ENCODE data around the gene FAM83G.
"Not testable (repeated sequence)": the region's sequence is repeated elsewhere in the genome, so short reads cannot be mapped to it uniquely, and the experiment has no call there.

FAM83G gene

DNA sequence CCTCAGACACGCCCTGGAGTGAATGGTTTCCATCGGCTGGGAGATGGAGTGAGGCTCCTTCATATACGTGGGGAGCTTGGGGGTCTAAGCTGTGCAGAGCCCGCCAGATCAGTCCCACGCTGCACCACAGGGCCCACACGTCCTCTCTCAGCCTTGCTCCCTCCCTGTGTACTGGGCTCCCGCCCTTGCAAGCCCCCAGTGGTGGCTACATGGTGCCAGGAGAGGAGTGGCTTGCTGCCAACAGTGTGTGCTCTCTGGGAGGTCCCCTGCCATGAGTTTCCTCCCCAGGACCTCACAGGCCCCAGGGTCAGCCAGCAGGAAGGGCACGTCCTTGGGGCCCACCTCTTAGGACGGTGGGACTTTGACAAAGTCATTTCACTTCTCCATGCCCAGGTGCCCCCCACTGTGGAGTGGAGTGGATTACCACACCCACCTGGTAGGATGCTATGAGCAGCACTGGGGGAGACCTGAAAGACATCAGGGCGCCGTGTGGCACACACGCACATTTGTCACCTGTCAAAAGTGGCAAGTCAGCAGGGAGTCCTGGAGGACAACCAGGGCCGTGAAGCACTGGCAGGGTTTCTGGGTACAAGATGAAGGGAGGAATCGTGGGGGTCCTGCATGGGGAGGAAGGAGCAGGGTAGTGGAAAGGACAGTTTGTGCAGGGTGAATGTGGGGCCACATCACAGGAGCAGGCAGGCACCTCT lies 38.9 kb downstream of the FAM83G start:
- DNase-seq = no peak

DNA sequence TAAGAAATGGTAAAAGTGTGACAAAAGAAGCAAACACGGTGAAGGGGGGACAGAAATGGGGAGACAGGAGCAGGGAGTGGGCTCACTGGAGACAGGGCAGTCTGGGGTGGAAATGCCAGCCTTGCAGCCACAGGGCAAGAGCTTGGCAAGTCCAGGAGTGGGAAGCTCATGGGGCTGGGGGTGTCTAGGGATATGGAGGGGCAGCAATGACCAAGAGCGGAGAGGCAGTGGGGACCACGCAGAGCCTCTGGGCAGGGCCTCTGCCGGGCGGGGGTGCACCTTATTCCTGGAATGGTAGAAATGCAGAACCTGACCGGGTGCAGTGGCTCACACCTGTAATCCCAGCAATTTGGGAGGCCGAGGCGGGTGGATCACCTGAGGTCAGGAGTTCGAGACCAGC lies 40.0 kb downstream of the FAM83G start:
- DNase-seq = no peak

DNA sequence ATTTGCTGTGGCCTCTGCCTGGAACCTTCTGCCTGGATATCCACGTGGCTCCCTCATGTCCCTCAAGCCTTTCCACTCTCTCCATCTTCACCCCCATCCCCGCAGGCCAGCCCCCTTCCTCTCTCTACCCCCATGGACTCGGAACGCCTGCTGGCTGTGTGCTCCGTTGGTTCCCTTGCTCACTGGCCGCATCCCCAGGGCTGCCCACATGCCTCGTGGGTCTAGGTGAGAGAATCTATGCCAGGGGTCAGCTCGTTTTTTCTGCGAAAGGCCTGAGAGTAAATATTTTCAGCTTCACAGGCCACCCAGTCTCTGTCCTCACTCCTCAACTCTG lies 40.6 kb downstream of the FAM83G start:
- DNase-seq = no peak

DNA sequence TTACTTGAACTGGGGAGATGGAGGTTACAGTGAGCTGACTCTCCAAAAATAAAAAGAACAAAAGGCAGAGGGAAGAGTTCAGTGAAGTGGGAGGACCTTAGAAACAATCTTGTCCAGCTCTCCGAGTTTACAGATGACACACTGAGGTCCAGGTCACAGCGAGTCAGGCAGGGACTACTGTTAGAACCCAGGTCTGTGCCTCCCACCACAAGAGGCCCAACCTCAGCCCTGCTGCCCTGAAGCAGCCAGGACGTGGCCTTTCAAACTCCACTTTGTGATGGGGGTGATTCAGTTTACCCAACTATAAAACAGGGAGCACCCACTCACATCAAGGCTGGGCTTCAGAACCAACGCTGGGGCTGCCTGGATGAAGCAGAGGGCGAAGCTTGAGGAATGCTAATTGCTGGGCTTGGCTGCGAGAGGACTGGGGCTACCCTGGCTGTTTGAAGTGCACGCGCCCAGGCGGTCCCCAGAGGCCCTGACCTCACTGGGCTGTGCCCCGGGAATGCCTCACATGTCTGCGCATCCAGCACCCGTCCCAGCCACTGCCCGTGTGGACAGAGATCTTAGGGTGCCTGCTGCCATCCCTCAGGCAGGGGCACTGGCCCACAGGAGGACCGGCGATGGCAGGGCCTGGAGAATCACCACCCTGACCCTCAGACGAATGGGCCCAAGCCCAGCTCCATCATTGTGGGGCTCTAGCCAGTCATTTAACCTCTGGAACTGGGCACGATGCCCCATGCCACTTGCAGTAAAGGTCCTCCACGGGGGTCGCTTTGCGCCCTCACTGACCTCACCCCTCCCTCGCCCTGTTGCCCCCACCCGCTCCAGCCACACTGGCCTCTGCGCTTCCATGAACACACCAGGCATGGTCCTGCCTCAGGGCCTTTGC lies 41.2 kb downstream of the FAM83G start:
- DNase-seq = no peak

DNA sequence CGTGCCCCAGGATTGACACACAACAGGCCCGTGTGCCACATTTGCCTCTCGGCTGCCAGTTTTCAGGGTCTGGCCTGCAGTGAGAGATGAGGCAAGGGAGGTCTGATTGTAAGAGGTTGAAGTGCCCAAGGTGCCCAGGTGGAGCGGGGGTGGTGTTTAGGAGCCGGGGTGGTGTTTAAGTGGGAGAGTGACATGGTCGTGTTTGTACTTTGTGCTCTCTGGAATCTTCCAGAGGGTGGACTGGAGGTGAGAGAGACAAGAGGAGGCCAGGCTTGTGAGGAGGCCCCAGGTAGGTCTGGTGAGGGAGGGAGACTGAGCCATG lies 42.1 kb downstream of the FAM83G start:
- DNase-seq = no peak

DNA sequence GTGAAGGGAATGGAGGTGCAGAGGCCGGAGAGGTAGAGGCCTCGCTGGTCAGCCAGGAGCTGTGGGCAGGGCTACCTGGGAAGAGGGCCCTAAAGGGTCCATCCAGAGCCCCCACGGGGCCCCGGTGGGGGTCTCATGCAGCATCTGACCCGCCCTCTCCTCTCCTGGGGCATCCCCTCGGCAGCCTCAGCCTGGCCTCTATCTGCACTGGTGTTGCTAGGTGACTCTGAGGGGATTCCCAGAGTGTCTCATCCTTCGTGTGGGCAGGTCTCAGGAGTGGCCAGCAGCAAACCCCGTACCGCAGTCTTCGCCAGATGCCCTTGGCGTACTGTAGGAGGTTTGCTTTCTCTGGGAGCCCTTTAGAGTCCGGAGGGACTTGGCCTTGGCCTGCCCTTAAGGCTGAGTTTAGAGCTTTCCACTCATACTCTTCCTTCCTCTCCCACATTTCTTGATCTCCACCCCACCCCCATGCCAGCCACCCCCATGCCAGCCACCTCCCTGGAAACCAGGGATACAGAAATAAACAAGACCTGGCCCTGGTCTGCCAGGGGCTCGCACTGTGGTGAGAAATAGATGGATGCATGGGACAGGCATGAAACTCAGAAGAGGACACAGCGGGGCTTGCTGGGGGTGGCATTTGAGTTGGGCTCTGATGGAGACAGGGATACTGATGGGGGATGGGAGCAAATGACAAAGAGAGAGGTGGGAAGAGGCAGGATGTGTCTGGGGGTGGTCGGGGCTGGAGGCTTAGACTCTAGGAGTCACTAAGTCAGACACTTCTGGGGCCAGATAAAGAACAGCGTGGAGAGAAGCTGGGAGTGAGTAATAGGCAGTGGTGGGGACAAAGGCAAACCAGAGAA lies 42.7 kb downstream of the FAM83G start:
- DNase-seq = no peak

DNA sequence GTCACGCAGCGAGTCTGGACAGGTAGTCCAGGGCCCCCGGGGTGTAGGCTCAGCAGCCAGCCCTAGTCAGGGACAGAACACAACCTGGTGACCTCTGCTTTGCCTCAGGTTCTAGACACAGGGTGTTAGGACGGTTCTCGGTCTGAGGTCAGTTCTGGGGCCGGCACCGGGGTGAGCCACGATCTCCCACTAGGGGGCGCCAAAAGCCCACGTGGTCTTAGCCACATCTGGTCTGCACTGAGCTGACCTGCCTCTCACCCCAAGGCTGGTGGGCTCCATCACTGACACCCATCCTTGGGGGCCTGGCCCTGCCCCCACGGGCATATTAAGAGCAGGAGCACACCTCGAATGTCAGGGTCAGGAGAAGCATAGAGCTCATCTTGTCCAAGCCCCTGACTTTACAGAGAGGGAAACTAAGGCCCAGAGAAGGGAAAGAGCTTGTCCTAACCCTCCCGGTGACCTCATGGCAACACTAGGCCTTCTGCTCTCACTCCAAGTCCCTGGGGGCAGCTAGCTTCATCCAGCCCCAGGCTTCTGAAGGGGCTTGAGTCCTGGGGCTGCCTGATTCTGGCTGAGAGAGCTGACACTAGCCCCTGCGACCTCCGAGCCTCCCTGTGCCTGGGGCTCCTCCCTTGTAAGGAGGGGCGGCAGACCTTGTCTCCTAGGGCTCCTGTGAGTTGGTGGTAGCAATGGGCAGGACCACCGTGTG lies 43.6 kb downstream of the FAM83G start:
- DNase-seq = peak; percentile 88 to 89

DNA sequence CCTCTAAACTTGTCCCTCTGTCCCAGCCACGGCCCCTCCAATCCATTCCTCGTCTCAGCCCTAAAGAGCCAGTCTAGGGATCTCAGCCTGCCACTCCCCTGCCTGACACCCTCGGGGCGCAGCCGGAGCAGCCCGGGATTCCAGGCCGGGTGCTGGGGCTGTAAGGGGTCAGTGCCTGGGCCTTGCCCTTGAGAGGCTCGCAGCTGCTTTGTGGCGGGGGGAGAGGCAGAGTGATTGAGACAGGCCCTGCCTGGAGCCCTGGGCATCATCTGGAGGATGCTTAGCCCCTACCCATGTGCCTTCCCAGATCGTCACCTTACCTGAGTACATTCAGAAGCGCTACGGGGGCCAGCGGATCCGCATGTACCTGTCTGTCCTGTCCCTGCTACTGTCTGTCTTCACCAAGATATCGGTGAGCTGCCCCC lies 44.3 kb downstream of the FAM83G start:
- DNase-seq = no peak

DNA sequence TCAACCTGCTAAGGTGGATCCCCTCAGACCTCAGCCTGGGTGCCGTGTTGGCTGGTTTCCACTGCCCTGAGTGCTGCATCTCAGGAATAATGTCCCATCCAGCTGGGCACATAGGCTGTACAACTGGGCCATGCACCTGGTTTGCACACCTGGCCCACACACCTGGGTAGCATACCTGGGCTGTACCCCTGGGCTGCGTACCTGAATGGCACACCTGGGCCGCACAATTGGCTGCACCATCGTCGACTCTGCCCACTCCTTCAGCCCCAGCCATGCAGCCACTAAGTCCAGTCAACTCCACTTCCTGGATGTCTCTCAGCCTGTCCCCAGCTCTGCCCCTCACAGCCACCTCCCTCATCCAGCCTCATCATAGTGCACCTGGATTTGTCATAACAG lies 44.7 kb downstream of the FAM83G start:
- DNase-seq = no peak

DNA sequence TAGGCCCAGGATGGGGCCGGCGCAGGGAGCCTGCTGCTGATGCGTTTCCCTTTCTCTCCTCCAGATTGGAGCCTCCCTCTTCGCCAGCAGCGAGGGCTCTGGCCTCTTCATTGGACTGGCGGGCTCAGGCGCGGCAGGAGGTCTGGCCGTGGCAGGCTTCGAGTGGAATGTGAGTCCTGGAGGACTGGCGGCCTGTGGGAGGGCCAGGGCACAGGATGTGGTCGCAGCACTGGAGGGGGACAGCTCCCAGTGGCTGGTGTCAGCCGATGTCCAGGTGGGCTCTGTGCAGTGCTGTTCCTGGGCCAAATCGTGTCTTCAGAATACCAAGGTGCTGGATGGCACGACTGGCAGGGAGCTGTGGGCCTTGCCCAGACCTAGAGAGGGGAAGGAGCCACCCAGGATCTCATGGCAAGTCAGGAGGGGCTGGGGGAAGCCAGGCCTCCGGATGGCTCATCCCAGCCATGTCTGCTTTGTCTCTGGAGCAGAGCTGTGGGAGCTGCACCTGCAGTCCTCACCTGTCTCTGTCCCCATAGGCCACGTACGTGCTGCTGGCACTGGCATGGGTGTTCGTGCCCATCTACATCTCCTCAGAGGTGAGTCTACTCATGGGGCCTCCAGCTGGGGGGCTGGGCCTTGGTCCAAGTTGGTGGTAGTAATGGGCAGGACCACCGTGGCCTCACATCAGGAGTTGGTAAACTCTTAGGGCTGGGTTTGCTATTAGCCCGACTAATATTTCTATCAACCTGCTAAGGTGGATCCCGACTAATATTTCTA lies 45.3 kb downstream of the FAM83G start:
- no peak for DNase-seq

DNA sequence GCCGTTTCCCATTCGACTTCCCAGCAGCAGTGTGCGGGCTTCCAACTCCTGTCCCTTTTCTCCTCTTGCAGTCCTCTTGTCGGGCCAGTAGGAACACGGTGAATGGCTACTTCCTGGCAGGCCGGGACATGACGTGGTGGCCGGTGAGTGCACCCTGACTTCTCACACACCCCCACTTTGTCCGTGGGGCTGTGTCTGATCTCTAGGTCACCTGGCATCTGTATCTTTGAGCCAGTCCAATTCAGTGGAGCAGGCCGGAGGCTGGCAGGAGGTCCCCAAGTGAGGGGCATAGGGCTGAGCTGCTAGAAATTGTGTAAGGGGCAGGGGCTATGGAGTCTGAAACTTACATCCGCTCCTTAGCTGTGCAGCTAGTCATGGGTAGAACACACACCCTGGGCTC lies 46.0 kb downstream of the FAM83G start:
- DNase-seq = no peak

DNA sequence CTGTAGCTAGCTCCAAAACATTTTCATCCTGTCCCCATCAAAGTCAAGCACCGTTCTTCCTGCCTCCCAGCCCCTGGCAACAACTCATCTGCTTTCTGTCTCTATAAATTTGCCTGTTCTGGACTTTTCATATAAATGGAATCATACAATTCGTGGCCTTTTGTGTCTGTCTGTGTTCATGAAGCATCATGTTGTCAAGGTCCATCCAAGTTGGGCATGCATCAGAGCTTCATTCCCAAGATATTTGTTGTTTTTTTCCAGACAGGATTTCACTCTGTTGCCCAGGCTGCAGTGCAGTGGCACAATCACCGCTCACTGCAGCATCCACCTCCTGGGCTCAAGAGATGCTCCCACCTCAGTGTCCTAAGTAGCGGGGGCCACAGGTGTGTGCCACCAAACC lies 46.7 kb downstream of the FAM83G start:
- DNase-seq = no peak

DNA sequence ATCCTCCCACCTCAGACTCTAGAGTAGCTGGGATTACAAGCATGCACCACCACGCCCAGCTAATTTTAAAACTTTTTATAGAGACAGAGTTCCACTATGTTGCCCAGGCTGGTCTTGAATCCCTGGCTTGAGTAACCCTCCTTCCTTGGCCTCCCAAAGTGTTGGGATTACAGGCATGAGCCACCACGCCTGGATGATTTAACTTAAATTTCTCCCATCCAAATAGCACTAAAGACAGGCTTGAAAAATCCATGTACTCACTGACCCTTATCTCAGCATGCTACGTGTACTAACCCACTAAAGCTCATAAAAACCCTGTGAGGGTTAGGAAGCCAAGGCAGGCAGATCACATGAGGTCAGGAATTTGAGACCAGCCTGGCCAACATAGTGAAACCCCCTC lies 48.0 kb downstream of the FAM83G start:
- no peak for DNase-seq

DNA sequence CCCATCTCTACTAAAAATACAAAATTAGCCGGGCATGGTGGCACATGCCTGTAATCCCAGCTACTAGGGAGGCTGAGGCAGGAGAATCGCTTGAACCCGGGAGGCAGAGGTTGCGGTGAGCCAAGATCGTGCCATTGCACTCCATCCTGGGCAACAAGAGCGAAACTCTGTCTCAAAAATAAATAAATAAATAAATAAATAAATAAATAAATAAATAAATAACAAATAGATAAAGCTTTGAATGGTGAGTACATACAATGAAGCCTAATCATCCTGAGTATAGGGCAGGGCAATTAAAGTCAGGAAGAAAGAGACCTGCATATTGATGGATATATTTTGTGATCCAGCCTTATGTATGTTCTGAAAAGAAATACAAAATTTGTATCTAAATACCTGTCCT lies 48.5 kb downstream of the FAM83G start:
- DNase-seq = not testable (repeated sequence)

DNA sequence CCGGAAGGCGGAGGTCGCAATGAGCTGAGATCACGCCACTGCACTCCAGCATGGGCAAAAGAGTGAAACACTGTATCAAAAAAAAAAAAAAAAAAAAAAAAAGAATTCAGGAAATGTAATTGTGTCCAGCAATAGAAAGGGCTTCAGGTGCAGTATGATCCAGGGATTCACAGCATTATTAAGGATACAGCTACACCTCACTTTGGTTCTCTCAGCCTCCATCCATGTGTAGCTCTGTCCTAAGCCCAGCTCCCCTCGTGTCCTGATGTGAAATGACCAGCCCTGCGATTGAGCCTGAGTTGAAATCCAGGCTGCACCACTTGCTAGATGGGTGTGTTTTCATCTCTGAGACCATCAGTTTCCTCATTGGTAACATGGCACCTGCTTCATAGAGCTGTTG lies 49.6 kb downstream of the FAM83G start:
- DNase-seq = no peak

DNA sequence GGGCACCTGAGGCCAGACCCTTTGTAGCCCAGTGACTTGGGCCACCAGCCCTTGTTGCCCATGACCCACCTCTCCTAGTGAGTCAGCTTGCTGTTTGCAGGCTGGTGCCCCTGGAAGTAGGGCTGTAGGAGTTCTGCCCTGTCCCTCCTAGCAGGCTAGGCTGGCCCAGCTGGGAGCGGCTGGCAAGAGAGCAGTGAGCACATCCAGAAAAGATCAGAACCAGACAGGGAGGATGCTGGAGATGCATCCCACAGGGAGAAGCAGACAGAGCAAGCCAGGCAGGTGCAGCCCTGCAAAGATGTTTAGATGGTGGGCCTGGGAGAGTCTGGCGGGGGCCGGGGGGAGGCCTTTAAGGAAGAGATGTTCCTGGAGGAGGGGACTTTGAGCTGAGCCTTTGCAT lies 50.2 kb downstream of the FAM83G start:
- DNase-seq = no peak

DNA sequence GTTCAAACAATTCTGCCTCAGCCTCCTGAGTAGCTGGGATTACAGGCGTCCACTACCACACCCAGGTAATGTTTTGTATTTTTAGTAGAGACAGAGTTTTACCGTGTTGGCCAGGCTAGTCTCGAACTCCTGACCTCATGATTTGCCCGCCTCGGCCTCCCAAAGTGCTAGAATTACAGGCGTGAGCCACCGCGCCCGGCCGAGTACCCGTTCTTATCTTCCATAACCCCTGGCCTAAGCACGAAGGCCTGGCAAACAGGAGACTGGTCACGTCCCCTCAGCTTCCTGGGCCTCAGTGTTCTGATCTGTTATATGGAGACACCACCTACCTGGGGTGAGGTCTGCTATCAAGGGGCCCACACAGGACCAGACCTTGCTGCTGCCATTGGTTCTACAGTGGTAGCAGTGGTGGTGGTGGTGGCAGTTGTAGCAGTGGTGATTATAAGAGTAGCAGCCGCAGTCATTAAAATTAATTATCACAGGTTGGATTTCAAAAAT lies 51.3 kb downstream of the FAM83G start:
- DNase-seq = no peak

DNA sequence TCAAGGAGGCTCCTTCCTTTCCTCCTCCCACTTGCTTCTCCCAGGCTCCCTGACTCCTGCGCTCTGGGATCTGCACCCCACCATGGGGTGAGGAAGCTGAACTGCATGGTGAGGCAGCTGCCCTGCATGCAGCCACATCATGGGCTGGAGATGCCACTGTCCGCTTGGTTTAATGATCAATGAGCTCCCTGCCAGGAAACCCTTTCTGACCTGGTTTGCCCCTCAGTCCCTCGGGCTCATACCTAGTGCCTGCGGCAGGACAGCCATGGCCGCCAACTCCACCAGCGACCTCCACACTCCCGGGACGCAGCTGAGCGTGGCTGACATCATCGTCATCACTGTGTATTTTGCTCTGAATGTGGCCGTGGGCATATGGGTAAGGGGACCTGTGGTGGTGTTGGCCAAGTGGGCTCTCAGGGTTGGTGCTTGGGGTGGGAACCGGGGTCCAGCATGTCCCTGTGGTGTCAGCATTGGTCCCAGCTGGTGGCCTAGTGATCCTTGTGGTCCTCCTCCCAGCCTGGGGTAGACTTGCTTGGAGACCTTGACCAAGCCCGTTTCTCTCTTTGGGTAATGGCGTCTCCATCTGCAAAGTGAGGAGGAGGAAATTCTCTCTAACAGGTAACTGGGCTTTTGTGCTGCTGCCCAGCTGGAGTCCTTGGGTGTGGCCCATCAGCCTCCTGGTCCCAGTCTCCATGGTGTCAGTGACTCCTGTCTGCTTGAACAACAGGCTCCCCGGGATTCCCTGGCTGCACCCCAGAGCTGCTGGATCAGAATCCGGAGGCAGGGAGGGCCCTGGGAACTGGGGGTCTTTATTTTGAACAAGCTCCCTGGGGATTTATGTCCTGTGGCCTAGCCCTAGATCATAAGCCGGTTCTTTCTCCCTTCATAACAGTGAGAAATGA lies 52.4 kb downstream of the FAM83G start, which contains the start of gene SLC5A10:
TSS of gene SLC5A10 (plus strand) at position 225 of the 902 bp plus-strand sequence. CDS start at position 266, 41 bp downstream.
- DNase-seq = no peak

DNA sequence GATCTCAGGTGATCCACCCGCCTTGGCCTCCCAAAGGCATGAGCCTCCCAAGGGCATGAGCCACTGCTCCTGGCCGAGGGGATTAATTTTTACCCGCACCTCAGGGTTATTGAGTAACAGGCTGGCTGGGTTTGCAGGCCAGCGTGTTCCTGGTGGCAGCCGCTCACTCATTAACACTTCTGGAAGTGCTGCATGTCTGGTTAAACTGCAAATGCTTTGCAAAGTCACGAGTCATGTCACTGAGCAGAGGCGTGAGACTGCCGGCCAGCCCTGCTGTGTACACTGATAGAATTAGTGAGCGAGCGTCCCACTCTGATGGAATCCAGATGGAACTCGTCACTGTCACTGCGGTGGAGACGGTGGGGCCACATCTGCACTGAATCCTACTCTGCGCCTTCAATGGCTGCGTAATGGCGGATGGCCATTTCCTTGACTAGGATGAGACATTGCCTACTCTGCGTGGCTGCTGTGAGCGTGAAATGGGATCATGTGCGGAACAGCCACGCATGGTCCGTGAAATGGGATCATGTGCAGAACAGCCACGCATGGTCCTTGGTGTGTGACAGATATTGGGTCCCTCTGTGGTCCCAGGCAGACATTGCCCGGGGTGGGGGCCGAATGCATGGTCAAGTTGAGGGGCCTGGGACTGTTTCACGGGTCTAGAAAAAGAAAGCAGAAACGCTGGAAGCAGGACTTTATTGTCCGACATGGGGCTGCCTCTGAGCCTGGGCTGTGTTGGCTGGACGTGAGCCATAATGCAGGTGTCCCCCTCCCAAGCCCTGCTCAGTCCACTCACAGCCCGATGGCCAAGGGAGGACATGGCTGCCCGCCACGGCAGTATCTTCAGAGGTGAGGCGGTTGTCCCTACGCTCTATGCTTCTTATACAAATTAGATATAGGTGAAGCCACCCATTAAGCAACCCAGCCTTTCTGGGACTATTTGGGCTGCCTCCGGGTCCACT lies 53.3 kb downstream of the FAM83G start:
- DNase-seq = no peak

DNA sequence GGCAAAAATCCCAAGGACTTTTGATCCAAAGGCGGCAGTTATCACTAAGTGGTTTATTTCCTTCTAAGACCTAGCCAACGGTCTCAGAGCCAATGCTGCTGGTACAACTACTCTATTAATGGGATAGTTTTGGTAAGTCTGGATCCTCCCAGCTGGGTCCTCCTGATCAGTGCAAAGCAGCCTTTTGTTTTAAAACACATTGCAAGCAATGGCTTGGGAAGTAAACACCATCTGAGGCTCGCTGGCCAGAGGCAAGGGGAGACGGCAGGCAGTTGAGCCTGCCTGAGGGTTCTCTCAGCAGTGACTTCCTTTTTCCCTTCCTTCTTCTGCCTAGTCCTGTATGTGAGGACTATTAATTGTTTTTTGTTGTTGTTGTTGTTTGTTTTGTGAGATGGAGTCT lies 54.2 kb downstream of the FAM83G start:
- no peak for DNase-seq

All from stimulated activated CD4-positive, alpha-beta T cell treated with anti-CD3 and anti-CD28 coated beads, Interleukin-2, amount 100 ng/mL, for 48 hours (primary cell).